Neural cell (in vitro differentiated cells): ENCODE data around the gene LRRC4B. TPM values are rescaled to one million over a fixed set of nuclear protein-coding genes. Genes with fewer than 3 reads are reported as not detected.

Experiments
- H2AFZ ChIP-seq: fragments of 200-600, 300-800 bp; sonication (generic), shearing (Covaris generic); 2 replicates; pipeline ENCODE4 v1.6.0; 2014; ENCODE audit warnings: low read depth, mild to moderate bottlenecking, antibody characterized with exemption, low read length, moderate library complexity
- H3F3A ChIP-seq: fragments of 200-600 bp; shearing (Covaris generic); 2 replicates; pipeline ENCODE4 v1.6.1; 2016; ENCODE audit warnings: mild to moderate bottlenecking, moderate library complexity, mixed read lengths, antibody characterized with exemption, low read length; ENCODE audit not compliant: insufficient read depth, poor library complexity, severe bottlenecking
- H3K27ac ChIP-seq: fragments of 200-600, 300-800 bp; sonication (generic), shearing (Covaris generic); 2 replicates; pipeline ENCODE4 v1.5.1; 2014; ENCODE audit warnings: mild to moderate bottlenecking, low read length, moderate library complexity
- H3K27me3 ChIP-seq: fragments of 300-800, 200-600 bp; sonication (generic), shearing (Covaris generic); 2 replicates; pipeline ENCODE4 v1.6.0; 2014; ENCODE audit warnings: mild to moderate bottlenecking, low read depth, low read length, moderate library complexity; ENCODE audit not compliant: insufficient read depth
- H3K36me3 ChIP-seq: fragments of 300-800, 200-600 bp; sonication (generic), shearing (Covaris generic); 2 replicates; pipeline ENCODE4 v1.5.1; 2014; ENCODE audit warnings: mild to moderate bottlenecking, antibody characterized with exemption, low read length, moderate library complexity; ENCODE audit not compliant: insufficient read depth
- H3K4me2 ChIP-seq: fragments of 300-800, 200-600 bp; sonication (generic), shearing (Covaris generic); 2 replicates; pipeline ENCODE4 v1.6.0; 2014; ENCODE audit warnings: mild to moderate bottlenecking, low read length
- H3K4me3 ChIP-seq: fragments of 300-800, 200-600 bp; sonication (generic), shearing (Covaris generic); 2 replicates; pipeline ENCODE4 v1.5.1; 2014; ENCODE audit warnings: mild to moderate bottlenecking, low read length, moderate library complexity
- H3K79me2 ChIP-seq: fragments of 200-600 bp; shearing (Covaris generic); replicated peaks from 2 replicates; pipeline ENCODE4 v1.6.0; 2014; ENCODE audit warnings: mild to moderate bottlenecking, low read length, moderate library complexity; ENCODE audit not compliant: insufficient read depth
- H3K9ac ChIP-seq: fragments of 300-800, 200-600 bp; sonication (generic), shearing (Covaris generic); 2 replicates; pipeline ENCODE4 v1.6.1; 2016; ENCODE audit warnings: mild to moderate bottlenecking, low read length, mixed read lengths
- H3K9me2 ChIP-seq: fragments of 200-600 bp; shearing (Covaris generic); 2 replicates; pipeline ENCODE4 v1.6.1; 2016; ENCODE audit warnings: mild to moderate bottlenecking, low read length, mixed read lengths; ENCODE audit not compliant: insufficient read depth
- H3K9me3 ChIP-seq: fragments of 200-600, 300-800 bp; sonication (generic), shearing (Covaris generic); 2 replicates; pipeline ENCODE4 v1.6.1; 2016; ENCODE audit warnings: mild to moderate bottlenecking, mixed run types, low read length, moderate library complexity, mixed read lengths
- H4K20me1 ChIP-seq: fragments of 200-600 bp; shearing (Covaris generic); 2 replicates; pipeline ENCODE4 v1.6.1; 2016; ENCODE audit warnings: mild to moderate bottlenecking, mixed run types; ENCODE audit not compliant: insufficient read depth
- CTCF ChIP-seq: fragments of 450-650 bp; IDR thresholded peaks from 2 replicates; pipeline ENCODE4 v1.5.1; 2014; ENCODE audit warnings: antibody characterized with exemption, mild to moderate bottlenecking, moderate library complexity; ENCODE audit not compliant: poor library complexity, severe bottlenecking
- EP300 ChIP-seq: fragments of 450-650 bp; conservative IDR thresholded peaks from 2 replicates; pipeline ENCODE4 v1.6.1; 2014; ENCODE audit warnings: antibody characterized with exemption, mild to moderate bottlenecking, moderate library complexity; ENCODE audit not compliant: poor library complexity, severe bottlenecking
- EZH2 ChIP-seq: fragments of 200-600, 300-800 bp; shearing (Covaris generic), sonication (generic); IDR thresholded peaks from 2 replicates; pipeline ENCODE4 v1.6.1; 2014; ENCODE audit warnings: antibody characterized with exemption, low read length, borderline replicate concordance, mild to moderate bottlenecking; ENCODE audit not compliant: insufficient read depth, poor library complexity, severe bottlenecking
- MXI1 ChIP-seq: fragments of 450-650 bp; conservative IDR thresholded peaks from 2 replicates; pipeline ENCODE4 v1.6.1; 2014; ENCODE audit warnings: antibody characterized with exemption, mild to moderate bottlenecking; ENCODE audit not compliant: poor library complexity, severe bottlenecking
- POLR2AphosphoS5 ChIP-seq: IDR thresholded peaks from 2 replicates; pipeline ENCODE4 v1.6.1; 2012
- RAD21 ChIP-seq: fragments of 450-650 bp; conservative IDR thresholded peaks from 2 replicates; pipeline ENCODE4 v1.6.1; 2014; ENCODE audit warnings: antibody characterized with exemption, mild to moderate bottlenecking, moderate library complexity
- SMC3 ChIP-seq: fragments of 450-650 bp; conservative IDR thresholded peaks from 2 replicates; pipeline ENCODE4 v1.6.1; 2014; ENCODE audit warnings: antibody characterized with exemption, mild to moderate bottlenecking, moderate library complexity; ENCODE audit not compliant: poor library complexity
- TAF1 ChIP-seq: IDR thresholded peaks from 2 replicates; pipeline ENCODE4 v1.6.1; 2012; ENCODE audit warnings: low read depth
- polyA plus RNA-seq: library from polyadenylated mRNA; depleted of rRNA; stranded (reverse); fragments of >200 nt; gene quantifications from 2 replicates; pipeline ENCODE4 v1.2.3, GENCODE V29; 2014
- TF ChIP-seq, protein P1 (sequence below): IDR thresholded peaks from 2 replicates; pipeline ENCODE4 v1.6.1; 2012; ENCODE audit warnings: borderline replicate concordance

LRRC4B gene
- polyA plus RNA-seq, 1 donor from 2014 or later: 83.1 TPM

GRCh38 chr19:50564229-50565105 is 3.8 kb downstream of the LRRC4B start:
- Histone ChIP-seq H3K9ac (peak overlapping the region; percentile 84), H3F3A (peaks cover 3% of the 10 kb centered on the region), H3K79me2 (peaks cover 62% of the 10 kb centered on the region), H3K4me3 (peak overlapping the region; percentile 87), H3K9me3 (no peaks in the 10 kb centered on the region), H2AFZ (no peak overlapping the region), H3K4me2 (peak overlapping the region; percentile 65), H3K9me2 (no peaks in the 10 kb centered on the region), H3K27ac (peak overlapping the region; percentile 59), H3K36me3 (no peaks in the 10 kb centered on the region), H3K27me3 (no peaks in the 10 kb centered on the region), H4K20me1 (peaks cover 31% of the 10 kb centered on the region)
- TF ChIP-seq, protein P1, sequence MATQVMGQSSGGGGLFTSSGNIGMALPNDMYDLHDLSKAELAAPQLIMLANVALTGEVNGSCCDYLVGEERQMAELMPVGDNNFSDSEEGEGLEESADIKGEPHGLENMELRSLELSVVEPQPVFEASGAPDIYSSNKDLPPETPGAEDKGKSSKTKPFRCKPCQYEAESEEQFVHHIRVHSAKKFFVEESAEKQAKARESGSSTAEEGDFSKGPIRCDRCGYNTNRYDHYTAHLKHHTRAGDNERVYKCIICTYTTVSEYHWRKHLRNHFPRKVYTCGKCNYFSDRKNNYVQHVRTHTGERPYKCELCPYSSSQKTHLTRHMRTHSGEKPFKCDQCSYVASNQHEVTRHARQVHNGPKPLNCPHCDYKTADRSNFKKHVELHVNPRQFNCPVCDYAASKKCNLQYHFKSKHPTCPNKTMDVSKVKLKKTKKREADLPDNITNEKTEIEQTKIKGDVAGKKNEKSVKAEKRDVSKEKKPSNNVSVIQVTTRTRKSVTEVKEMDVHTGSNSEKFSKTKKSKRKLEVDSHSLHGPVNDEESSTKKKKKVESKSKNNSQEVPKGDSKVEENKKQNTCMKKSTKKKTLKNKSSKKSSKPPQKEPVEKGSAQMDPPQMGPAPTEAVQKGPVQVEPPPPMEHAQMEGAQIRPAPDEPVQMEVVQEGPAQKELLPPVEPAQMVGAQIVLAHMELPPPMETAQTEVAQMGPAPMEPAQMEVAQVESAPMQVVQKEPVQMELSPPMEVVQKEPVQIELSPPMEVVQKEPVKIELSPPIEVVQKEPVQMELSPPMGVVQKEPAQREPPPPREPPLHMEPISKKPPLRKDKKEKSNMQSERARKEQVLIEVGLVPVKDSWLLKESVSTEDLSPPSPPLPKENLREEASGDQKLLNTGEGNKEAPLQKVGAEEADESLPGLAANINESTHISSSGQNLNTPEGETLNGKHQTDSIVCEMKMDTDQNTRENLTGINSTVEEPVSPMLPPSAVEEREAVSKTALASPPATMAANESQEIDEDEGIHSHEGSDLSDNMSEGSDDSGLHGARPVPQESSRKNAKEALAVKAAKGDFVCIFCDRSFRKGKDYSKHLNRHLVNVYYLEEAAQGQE: no peak
- no peak for TF ChIP-seq MXI1
- no peak for TF ChIP-seq POLR2AphosphoS5
- no peak for TF ChIP-seq RAD21
- TF ChIP-seq EP300: no peak
- no peak for TF ChIP-seq TAF1
- no peak for TF ChIP-seq CTCF
- no peak for TF ChIP-seq SMC3
- no peak for TF ChIP-seq EZH2

GRCh38 chr19:50563597-50563996 is 4.6 kb downstream of the LRRC4B start:
- Histone ChIP-seq H3K9ac (peak overlapping the region; percentile 84), H3K27me3 (no peaks in the 10 kb centered on the region), H3K36me3 (peaks cover 2% of the 10 kb centered on the region), H3K9me3 (no peaks in the 10 kb centered on the region), H3F3A (no peaks in the 10 kb centered on the region), H3K4me3 (peak overlapping the region; percentile 87), H3K79me2 (peaks cover 71% of the 10 kb centered on the region), H3K4me2 (no peak overlapping the region), H4K20me1 (peaks cover 34% of the 10 kb centered on the region), H3K9me2 (no peaks in the 10 kb centered on the region), H2AFZ (no peak overlapping the region), H3K27ac (peak overlapping the region; percentile 59)
- TF ChIP-seq, protein P1: no peak
- TF ChIP-seq SMC3 (no peak), CTCF (no peak), RAD21 (no peak)
